Spleen (tissue), 7 donors: ENCODE results near the gene XYLT1.

Experiments used
- CTCF ChIP-seq, 11 experiments: fragments of 200-600 bp in 7 of 11; fragments of 450-650 bp in 4 of 11; sonication (generic) in 4 of 11; IDR thresholded peaks in 8 of 11; conservative IDR thresholded peaks in 3 of 11; 1 replicate in 7 of 11; 2 replicates in 4 of 11; pipeline versions ENCODE4 v1.4.0 to v1.8.0; 2016 to 2021; ENCODE audit warnings: antibody characterized with exemption in 11 of 11, inconsistent platforms in 4 of 11, mild to moderate bottlenecking in 1 of 11
- POLR2A ChIP-seq, 3 donors: fragments of 450-650 bp; IDR thresholded peaks; one replicate each; pipeline ENCODE4 v1.5.1; 2017; ENCODE audit warnings: antibody characterized with exemption in 3 of 3, mild to moderate bottlenecking in 1 of 3
- POLR2AphosphoS5 ChIP-seq, 3 donors: sonication (generic); formaldehyde crosslinking; IDR thresholded peaks; one replicate each; pipeline ENCODE4 v1.5.1; 2017; ENCODE audit warnings: antibody characterized with exemption in 3 of 3
- donor health status: DM: no; HTN: no; CAD: no; lungs with moderate emphysema.
- donor health status: DM: no; HTN: no; CAD: no.
- donor health status: DM: no; HTN: no; CAD: no.

DNA sequence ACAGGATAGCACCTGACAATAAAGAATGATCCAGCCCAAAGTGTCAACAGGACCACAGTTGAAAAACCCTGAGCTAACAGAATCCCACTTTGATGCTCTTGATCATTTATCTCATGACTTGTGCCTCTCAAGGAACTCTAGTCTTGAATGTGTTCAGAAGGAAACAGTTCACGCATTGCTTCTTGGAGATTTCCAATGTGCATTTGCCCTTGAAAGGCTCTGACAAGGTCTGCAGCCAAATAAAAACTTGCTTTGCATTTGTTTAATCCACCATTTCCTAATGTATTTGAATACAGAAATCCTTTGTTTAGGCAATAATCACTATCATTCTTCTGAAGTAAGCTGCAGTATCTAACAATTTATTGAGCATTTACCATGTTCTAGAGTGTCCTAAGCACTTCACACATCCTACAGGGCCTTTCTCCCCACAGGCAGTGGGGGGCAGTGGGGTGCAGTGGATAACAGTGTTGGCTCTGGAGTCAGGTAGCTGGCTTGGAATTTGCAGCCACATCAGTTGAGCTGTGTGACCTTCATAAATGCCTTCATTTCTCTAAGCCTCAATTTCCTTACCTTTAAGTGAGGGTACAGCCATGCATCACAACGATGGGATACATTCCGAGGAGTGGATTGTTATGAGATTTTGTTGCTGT is 239.7 kb downstream of the XYLT1 start:
- TF ChIP-seq CTCF (IDR thresholded peaks at IDR 0.05 in 8 of 11, conservative IDR thresholded peaks at IDR 0.05 in 3 of 11) (no peak), POLR2AphosphoS5 (IDR thresholded peaks at IDR 0.05) (no peak), POLR2A (IDR thresholded peaks at IDR 0.05) (no peak)
